ENCODE data around the gene SEMA4D. TPM values are rescaled to one million over a fixed set of nuclear protein-coding genes. Genes with fewer than 3 reads are reported as not detected.

The SEMA4D gene
- total RNA-seq, 1 donor from 2014 or later = 46.2 TPM

- H3K4me3 ChIP-seq = no peak overlapping the region
- intact Hi-C loops (cut with DNase I) = no loop called here
- TF ChIP-seq CTCF (IDR thresholded peaks at IDR 0.05) = no peak
Observed at GRCh38 chr9:89515416-89515815, 17.5 kb upstream of the SEMA4D start.

GRCh38 chr9:89514956-89515355 is 17.0 kb upstream of the SEMA4D start:
- intact Hi-C loops (cut with DNase I) = no loop called here
- TF ChIP-seq CTCF (IDR thresholded peaks at IDR 0.05) = no peak
- Histone ChIP-seq H3K4me3 (no peak overlapping the region), H3K4me1 (no peaks in the 10 kb centered on the region), H3K27ac (no peak overlapping the region), H3K36me3 (no peaks in the 10 kb centered on the region), H3K27me3 (no peaks in the 10 kb centered on the region), H3K9me3 (no peaks in the 10 kb centered on the region)
- ATAC-seq = no peak
- no peak for DNase-seq

More at GRCh38 chr9:89515416-89515815, 17.5 kb upstream of the SEMA4D start:
- no peak for ATAC-seq
- no peaks in the 10 kb centered on the region for H3K27me3 ChIP-seq
- H3K27ac ChIP-seq = no peak overlapping the region
- H3K4me1 ChIP-seq = no peaks in the 10 kb centered on the region
- H3K9me3 ChIP-seq = no peaks in the 10 kb centered on the region
- no peaks in the 10 kb centered on the region for H3K36me3 ChIP-seq
- no peak for DNase-seq

GRCh38 chr9:89514337-89514736 is 16.4 kb upstream of the SEMA4D start:
- Histone ChIP-seq H3K4me1 (no peaks in the 10 kb centered on the region), H3K27ac (no peak overlapping the region), H3K36me3 (no peaks in the 10 kb centered on the region), H3K4me3 (no peak overlapping the region), H3K27me3 (no peaks in the 10 kb centered on the region), H3K9me3 (no peaks in the 10 kb centered on the region)
- no peak for TF ChIP-seq CTCF (IDR thresholded peaks at IDR 0.05)
- intact Hi-C loops (cut with DNase I) = no loop called here
- DNase-seq (no peak), ATAC-seq (no peak)

- Histone ChIP-seq H3K4me3 (no peak overlapping the region), H3K27ac (no peak overlapping the region), H3K36me3 (no peaks in the 10 kb centered on the region), H3K27me3 (no peaks in the 10 kb centered on the region), H3K4me1 (no peaks in the 10 kb centered on the region), H3K9me3 (no peaks in the 10 kb centered on the region)
- intact Hi-C loops (cut with DNase I) = no loop called here
- ATAC-seq (no peak), DNase-seq (no peak)
- no peak for TF ChIP-seq CTCF (IDR thresholded peaks at IDR 0.05)
Observed at GRCh38 chr9:89513837-89514236, 15.9 kb upstream of the SEMA4D start.

- H3K27ac ChIP-seq = no peak overlapping the region
- intact Hi-C loops (cut with DNase I) = no loop called here
- ATAC-seq (no peak), DNase-seq (no peak)
- no peaks in the 10 kb centered on the region for H3K4me1 ChIP-seq
- H3K27me3 ChIP-seq = no peaks in the 10 kb centered on the region
- H3K9me3 ChIP-seq = no peaks in the 10 kb centered on the region
- no peak for TF ChIP-seq CTCF (IDR thresholded peaks at IDR 0.05)
- no peak overlapping the region for H3K4me3 ChIP-seq
- H3K36me3 ChIP-seq = no peaks in the 10 kb centered on the region
Observed at GRCh38 chr9:89512382-89512781, 14.5 kb upstream of the SEMA4D start.

GRCh38 chr9:89508951-89509615 is 11.2 kb upstream of the SEMA4D start:
- no peak for TF ChIP-seq CTCF (IDR thresholded peaks at IDR 0.05)
- intact Hi-C loops (cut with DNase I) = no loop called here
- H3K27ac ChIP-seq = no peak overlapping the region

More at GRCh38 chr9:89508951-89509615, 11.2 kb upstream of the SEMA4D start:
- no peaks in the 10 kb centered on the region for H3K27me3 ChIP-seq
- DNase-seq (no peak), ATAC-seq (peak; percentile 25)
- no peaks in the 10 kb centered on the region for H3K9me3 ChIP-seq
- no peaks in the 10 kb centered on the region for H3K36me3 ChIP-seq
- no peaks in the 10 kb centered on the region for H3K4me1 ChIP-seq
- no peak overlapping the region for H3K4me3 ChIP-seq
